ENCODE data around the gene TSEN34.
"Not testable (repeated sequence)": the region's sequence is repeated elsewhere in the genome, so short reads cannot be mapped to it uniquely, and the experiment has no call there.

The TSEN34 gene

DNA sequence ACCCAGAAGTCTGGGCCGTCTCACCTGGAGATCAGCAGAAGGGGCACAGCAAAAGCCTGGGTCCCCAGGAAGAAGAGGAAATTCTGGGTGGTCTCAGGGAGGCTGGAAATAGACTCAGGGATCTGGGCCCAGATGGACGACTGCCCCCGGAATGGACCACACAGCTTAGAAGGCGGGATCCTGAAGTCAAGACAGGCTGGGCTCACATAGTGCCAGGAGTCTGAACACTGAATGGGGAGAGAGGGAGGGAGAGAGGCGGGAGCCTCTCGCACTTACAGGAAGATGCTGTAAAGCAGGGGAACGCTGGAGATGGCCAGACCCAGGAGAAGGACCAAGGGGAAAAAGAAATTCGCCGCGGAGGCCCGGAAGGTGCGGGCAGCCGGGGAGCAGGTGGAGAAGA lies 30.3 kb upstream of the TSEN34 start:
- DNase-seq (ENCODE audit: low read depth, low spot score): no peak

DNA sequence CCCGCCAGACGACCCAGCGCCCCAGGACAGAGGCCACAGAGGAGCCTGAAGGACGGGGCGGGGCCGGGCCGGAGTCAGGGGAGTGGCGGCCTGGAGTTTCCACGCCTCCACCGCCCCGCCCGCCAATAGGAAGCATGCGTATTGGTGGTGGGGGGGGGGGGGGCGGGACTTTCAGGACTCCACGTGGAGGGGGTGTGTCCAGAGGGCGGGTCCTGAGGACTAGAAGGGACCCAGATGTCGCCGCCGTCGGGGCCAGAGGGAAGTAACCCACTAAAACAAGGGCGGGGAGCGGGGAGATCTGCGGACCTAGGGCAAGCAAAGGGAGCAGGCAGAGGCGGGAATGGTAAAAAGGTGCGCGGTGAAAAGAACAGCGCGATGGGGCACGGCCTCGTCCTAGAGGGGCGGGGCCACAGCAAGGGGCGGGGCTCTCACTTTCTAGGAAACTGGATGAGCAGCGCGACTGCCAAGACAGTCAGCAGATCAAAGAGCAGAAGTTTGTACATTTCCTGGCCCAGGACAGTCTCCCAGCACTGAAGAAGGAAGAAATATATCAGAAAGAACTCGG lies 28.8 kb upstream of the TSEN34 start:
- no peak for DNase-seq (ENCODE audit: low read depth, low spot score)

DNA sequence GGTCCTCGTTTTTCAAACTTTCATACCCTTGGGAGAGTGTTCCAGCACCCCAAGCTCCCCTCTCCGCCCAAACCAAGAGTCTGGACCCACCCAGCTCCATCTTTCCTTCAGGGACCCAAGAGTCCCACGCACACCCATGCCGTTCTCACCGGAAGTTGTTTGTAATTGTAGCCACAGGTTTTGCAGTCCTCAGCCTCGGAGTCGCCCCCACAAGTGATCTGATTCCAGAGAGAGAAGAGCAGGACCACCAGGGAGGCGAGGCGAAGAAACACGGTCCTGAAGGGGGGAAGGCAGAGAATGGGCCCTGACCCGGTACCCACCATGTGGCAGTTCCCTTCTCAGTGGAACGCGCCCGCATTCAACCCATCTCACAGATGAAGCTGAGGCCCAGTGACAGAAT lies 28.2 kb upstream of the TSEN34 start:
- DNase-seq (ENCODE audit: low read depth, low spot score): no peak

DNA sequence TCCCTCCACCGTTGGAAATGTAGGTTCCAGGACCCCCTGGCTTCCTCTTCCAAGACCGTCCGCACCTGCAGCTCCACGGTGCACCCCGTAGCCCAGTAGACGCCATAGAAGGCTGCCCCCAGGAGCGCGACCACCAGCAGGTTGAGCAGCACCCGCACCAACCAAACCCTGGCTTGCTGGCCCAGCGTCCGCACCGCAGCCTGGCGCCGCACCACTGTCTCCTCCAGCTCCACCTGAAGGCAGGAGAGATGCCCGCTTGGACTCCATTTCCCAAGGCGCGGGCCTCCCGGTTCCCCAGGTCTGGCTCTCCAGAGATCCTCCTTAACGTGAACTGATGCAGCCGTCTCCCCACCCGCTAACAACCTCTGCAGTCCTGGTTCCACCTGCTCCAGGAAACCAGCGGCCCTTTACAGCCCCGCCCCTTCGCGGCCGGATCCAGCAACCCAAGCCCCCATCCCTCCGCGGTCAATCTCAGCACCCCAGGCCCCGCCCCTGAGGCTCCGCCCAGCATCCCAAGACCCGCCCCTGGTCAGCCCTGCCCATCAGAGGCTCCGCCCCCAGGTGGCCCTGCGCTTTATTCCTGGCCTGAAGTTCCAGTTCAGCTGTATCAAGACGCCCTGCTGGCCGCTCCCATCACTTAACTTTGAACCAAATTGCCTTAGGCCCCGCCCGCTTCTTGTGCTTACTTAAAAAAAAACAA lies 26.6 kb upstream of the TSEN34 start:
- DNase-seq (ENCODE audit: low read depth, low spot score): no peak

DNA sequence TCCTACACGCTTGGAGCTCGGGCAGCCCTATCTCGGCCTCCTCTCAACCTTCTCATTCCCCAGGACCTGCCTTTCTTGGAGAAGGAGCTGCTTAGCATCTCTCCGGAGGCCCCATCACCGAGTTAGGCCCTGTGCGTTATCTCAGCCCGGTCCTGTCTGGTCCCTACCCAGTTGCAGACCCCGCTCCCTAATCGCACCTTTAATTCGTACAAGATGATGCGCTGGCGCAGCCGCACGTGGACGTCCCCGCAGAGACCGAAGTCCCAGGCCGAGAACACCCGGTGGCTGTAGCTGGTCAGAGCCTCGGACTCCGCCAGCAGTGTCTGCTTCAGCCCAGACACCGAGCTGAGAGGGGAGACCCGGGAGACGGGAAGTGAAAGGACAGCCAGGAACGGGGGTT lies 25.9 kb upstream of the TSEN34 start:
- no peak for DNase-seq (ENCODE audit: low read depth, low spot score)

DNA sequence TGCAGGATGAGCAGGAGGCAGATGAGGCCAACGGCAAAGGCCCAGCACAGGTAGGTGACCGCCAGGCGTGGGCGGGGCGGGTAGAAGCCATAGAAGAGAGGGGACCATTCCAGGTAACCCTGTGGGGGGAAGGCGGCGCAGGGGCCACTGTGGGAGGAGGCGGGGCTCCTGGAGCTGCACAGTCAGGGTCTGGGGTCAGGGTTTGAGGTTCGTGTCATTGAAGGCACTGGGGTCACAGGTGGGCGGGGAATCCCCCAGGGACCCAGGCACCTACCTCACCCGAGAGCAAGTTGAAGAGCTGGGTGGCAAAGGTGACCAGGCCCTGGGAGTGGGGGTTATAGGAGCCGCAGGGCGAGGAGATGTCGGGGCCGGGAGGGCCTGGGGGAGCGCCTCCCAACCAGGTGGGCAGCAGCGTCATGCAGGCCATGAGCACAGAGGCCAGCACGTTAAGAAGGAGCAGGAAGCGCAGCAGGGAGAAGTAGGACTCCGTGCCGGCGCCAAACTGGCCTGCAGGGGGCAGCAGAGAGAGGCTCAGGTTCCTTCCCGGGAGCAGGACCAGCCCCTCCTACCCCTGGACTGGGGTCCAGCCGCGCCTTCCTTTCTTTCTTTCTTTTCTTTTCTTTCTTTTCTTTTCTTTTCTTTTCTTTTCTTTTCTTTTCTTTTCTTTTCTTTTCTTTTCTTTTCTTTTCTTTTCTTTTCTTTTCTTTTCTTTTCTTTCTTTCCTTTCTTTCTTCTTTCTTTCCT lies 22.8 kb upstream of the TSEN34 start:
- DNase-seq (ENCODE audit: low read depth, low spot score): peak; percentile 48

DNA sequence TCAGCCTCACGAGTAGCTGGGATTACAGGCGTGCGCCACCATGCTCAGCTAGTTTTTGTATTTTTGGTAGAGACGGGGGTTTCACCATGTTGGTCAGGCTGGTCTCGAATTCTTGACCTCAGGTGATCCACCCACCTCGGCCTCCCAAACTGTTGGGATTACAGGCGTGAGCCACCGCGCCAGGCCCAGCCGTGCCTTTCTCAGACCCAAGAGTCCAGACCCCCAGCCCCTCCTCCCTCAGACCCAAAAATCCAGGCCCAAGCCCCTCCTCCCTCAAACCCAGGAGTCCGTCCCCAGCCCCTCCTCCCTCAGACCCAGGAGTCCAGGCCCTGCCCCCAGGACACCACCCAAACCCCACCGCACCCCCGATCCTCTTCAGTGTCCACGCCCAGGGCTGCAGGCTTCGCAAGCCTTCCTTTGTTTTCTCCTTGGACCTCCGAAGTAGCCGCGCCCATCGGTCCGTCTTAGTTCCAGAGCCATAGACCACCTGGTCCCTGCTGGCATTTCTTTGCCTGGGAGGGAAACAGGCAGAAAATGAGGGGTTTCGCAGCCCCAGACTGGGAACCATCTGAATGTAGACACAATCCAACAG lies 21.9 kb upstream of the TSEN34 start:
- no peak for DNase-seq (ENCODE audit: low read depth, low spot score)

DNA sequence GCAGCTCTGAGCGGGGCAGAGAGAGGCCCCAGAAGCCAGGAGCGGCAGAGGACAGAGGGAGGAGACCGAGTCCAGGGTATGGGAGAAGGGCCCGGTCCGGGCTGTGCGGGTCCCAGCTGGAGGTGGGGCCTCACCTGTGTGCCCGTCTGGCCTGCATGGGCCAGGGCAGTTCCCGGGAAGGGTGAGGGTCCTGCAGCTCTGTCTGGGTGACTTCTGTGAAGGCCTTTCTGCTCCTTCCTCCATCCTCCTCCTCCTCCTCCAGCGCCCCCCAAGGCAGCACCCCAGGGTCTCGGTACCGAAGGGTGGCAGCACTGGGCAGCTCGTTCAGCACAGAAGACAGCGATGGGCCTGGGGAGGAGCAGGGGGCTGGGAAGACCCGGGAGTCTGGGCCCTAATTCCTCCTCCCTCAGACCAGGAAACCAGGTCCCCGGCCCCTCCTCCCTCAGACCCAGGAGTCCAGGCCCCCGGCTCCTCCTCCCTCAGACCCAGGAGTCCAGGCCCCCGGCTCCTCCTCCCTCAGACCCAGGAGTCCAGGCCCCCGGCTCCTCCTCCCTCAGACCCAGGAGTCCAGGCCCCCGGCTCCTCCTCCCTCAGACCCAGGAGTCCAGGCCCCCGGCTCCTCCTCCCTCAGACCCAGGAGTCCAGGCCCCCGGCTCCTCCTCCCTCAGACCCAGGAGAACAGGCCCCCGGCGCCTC lies 19.2 kb upstream of the TSEN34 start:
- DNase-seq (ENCODE audit: low read depth, low spot score): not testable (repeated sequence)

DNA sequence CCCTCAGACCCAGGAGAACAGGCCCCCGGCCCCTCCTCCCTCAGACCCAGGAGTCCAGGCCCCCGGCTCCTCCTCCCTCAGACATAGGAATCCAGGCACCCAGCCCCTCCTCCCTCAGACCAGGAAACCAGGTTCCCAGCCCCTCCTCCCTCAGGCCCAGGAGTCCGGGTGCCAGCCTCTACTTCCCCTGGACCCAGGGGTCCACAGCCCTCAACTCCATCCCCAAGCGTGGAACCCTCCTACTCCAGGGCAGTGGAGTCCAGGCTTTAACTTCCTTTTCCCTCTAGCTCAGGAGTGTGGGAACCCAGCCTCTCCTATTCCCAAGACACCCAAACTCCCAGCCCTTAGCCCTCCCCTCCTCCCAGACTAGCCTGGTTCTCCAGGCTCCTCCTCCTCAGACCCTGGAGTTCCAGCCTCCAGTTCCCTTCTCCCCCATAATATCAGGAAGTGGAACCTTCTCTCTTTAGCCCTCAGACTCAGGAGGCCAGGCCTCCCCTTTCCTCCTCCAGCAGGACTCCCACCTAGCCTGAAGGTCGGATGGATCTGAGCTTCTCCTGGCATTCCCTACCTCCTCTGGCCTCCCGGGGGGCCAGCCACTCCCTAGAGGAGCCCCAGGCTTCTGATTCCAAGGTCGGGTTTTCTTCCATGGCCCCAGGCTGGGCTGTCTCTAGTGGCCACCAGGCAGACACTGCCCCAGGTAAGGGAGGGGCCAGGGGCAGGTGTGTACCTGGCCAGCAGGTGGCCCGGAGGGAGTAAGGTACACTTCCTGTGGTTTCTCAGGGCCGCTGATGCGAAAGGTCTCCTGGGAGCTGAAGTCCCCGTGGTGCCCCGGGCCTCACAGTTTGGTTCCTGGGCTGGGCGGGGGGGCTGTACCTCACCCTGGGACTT lies 18.4 kb upstream of the TSEN34 start, which contains the start of gene TMC4:
Gene TMC4, minus strand, starts transcription at position 690 of the 888 bp plus-strand sequence. Its CDS starts 43 bp downstream, at position 647.
- DNase-seq (ENCODE audit: low read depth, low spot score): no peak

DNA sequence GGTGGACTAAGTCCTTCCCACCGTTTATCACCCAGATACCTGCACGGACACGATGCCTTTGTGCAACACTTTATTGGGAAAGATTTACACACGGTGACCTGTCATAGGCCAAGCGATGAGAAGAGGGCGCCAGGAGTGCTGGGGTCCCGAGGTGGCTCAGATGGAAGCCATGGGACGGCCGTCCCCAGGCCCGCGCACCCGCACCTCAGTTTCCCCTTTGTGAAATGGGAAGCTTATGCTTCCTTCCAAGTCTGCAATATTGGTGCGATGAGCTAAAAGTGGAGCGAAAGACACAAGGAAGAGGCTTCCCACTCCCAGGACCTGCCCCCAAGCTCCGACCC lies 17.8 kb upstream of the TSEN34 start:
- DNase-seq (ENCODE audit: low read depth, low spot score): no peak

DNA sequence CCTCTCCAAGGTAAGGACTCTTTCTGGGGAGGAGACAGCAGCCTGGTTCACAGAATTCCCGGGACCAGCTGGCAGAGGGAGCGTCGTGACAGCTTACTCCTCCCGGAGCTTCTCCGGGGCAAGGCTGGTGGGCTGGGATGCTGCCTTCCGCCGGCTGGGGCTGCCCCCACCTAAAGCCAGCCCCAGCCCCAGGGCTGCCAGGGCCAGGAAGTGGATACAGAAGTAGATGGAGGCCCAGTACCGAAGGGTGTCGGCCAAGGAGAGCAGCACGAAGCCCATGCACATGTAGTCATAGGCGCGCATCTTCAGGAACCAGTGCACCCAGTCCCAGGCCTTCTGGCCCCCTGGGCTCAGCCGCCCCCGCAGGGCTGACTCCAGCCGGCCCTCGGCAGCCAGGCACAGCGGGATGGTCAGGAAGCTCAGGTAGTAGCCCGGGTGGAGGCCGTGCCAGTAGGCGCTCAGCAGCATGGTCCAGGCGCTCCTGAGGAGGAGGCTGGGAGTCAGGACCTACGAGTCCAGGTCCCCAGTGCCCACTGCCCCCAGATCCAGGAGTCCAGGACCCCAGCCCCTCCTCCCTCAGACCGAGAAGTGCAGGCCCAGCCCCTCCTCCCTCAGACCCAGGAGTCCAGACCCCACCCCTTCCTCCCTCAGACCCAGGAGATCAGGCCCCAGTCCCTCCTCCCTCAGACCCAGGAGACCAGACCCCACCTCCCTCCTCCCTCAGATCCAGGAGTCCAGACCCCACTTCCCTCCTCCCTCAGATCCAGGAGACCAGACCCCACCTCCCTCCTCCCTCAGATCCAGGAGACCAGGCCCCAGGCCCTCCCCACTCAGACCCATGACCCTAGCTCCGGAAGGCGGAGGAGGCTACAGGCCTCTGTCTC lies 16.9 kb upstream of the TSEN34 start:
- no peak for DNase-seq (ENCODE audit: low read depth, low spot score)

DNA sequence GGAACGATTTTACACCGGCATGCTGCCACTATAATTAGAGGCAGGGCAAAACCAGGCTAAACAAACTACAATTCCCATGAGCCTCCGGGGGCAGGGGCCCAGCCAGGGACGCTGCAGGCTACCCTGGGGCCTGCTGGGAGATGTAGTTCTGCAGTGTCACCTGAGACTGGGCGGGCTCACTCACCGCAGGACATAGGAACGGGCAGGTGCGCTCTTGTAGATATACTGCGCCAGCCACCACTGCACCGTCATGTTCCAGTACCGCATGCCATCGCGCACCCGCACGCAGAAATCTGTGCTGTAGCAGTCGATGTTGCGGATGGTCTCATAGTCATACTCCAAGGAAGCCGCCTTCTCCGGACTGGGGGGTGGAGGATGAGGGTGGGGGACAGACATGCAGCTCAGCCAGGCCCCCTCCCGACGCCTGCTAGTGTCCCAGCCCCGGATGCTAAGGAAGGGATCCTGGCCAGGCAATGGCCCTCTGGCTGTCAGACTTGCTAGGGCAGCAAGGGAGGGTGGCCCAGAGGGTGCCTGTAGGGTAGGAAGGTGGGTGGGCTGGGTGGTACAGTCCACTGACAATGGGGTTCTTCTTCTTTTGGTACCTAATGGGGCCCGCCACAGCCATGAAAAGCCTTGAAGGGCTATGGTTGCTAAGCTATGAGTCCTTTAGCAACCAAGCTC lies 12.4 kb upstream of the TSEN34 start:
- DNase-seq (ENCODE audit: low read depth, low spot score): no peak

DNA sequence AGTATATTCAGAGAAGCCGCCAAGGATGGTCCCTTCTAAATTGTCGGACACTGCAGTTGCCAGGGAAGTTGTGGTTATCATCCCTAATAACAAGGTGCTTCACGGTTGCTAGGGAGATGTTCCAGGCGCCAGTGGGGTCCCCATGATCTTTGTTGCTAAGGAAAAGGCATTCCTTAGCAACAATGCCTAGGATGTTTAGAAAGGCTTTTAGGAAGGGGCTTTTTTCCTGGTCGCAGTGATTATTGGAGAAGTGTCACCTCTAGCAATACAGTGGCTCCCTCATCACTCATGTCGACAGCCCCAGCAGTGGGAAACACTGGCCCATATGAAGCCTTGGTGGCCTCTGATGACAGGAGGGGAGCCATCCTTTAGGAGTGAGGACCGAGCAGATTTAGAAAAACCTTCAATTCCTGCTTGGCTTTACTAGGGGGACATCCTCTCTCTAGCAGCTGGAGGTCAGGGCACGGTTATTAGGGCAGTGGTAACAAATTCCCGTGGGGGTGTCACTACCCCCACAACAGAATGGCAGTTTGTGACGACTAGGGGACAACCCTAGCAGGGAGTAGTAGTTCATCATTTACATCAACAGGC lies 11.8 kb upstream of the TSEN34 start:
- DNase-seq (ENCODE audit: low read depth, low spot score): no peak

DNA sequence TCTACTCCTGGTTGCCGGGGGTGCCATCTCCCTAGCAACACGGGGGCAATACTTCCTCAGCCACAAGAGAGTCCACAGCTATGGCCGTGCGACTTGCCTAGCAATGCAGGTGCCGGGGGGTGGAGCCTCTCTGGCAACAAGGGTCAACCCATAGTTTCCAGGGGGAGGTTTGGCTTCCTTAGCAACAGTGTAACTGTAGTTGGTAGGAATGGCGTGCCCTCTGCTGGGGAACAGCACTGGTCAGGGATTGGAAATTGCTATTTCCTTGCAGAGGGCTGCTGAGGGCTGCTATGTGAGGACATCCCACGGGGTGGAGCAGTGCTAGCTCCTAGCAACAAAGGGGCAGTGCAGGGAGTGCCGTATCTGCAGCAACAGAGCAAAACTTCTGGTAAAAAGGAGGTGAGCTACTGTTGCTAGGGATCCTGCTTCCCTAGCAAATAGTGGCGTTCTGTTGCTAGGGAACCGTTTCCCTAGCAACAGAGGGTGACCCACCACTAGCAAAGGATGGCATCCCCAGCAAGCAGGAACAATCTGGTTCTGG lies 11.1 kb upstream of the TSEN34 start:
- peak; percentile 67 for DNase-seq (ENCODE audit: low read depth, low spot score)

DNA sequence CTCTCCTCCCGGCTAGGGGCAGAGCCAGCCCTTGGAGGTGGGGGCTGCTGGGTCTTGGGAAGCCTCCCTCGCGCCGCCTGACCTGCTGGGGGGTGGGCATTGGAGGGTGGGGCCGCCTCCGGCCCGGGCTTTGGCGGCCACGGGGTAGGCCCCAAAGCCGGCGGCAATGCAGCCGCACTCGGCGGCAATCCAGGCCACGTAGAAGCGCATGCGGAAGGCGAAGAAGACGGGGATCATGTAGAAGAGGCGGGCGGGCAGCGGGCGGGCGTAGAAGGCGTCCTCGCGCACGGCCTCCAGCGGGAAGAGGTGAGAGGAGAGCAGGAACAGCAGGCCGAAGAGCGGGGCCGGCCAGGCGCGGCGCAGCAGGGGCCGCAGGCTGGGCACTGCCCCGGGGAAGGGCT lies 10.4 kb upstream of the TSEN34 start:
- no peak for DNase-seq (ENCODE audit: low read depth, low spot score)

DNA sequence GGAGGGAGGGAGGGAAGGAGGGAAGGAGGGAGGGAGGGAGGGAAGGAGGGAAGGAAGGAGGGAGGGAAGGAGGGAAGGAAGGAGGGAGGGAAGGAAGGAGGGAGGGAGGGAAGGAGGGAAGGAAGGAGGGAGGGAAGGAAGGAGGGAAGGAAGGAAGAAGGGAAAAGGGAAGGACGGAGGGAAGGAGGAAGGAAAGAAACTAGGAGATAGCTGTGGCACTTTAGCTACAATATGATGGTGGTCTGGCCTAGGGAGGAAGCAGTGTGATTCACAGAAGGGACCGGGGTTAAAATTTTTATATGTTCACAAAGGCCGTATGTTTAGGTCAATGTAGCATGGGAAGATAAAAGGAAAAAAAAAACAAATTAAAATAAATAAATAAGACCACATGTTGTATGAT lies 9.2 kb upstream of the TSEN34 start:
- not testable (repeated sequence) for DNase-seq (ENCODE audit: low read depth, low spot score)

DNA sequence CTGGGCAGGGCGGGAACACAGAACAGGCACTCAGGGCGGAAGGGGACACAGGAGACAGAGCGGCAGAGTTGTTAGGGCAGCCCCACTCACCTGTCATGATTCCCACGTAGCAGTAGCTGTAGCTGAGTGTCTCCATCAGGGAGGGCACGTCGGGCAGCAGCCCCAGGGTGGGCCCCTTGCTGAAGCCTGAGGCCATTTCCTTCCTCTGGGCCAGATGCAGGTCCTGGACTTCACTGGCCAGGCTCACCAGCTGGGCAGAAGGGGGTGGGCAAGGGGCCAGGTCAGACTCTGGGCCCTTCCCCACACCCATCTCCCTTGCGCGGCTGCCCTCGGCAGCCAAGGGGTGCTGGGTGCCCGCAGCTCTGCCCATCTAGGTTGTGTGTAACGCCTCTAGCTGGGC lies 7.7 kb upstream of the TSEN34 start:
- no peak for DNase-seq (ENCODE audit: low read depth, low spot score)

DNA sequence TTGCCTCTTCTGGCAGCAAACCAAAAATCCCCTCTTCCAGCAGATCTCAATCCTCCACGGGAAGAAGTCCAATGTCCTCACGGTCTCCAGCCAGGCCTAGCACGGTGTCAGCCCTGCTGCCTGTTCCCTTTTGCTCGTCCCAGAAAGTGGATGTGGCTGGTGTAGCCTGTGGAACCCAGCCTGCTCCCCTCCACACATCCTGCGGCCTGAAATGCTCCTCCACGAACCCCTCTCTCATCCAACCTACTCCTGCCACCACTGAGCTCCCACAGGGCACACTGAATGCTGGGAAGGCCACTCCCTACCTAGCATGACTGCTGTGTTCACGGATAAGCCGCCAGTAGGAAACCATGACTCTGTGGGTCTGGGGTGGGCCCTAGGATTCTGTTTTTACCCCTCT lies 4.8 kb upstream of the TSEN34 start:
- no peak for DNase-seq (ENCODE audit: low read depth, low spot score)

DNA sequence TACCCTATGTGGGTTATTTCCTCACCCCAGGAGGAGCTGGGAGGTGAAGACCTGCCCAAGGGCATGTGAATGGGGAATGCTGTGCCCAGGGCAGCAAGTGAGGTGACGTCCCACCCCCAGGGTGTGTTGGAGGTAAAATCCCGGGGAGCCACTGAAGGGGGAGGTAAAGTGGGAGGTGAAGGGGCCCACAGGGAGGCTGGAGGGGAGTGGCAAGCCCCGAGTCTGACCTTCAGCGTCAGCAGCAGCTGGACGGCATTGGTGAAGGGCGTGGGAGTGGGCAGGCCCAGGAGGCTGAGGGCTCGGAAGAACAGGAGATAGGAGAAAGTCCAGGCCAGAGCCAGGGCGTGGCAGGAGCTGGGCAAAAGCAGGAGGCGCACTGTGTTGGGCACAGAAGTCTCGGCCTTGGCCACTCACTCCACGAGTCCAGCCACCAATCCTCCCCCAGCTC lies 4.2 kb upstream of the TSEN34 start:
- DNase-seq (ENCODE audit: low read depth, low spot score): no peak

Measured in brain pericyte (primary cell).